Measurements from ENCODE around the gene NXPH3. TPM values are rescaled to one million over a fixed set of nuclear protein-coding genes. Genes with fewer than 3 reads are reported as not detected.
A peak's percentile ranks its signal among the peaks of the same experiment; 100 is the strongest.
"Not testable (repeated sequence)": the region's sequence is repeated elsewhere in the genome, so short reads cannot be mapped to it uniquely, and the experiment has no call there.

NXPH3 gene
- total RNA-seq, 2 donors from 2014 or later: 4.7 to 15.5 TPM

DNA sequence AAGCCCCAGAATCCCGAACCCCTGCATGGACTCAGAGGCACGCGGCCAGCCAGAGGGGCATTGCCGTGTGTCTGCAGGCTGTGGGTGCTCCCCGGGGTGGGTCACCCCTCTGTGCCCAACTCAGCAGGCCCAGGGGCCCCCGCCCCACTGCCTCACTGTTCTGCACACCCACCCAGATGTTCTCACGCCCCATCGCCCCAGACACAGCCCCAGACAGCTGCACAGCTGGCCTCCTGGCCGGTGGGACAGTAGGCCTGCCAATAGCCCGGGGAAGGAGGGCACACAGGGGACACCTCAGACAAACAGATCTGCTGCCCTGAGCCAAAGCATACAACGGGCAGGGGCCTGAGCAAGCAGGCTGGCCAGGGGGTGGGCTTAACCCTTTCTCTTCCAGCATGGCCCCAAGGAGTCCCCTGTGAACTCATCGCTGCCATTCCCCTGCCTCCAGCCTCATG is 27.6 kb upstream of the NXPH3 start:
- Histone ChIP-seq H3K4me3 (no peak overlapping the region), H3K27ac (peak overlapping the region in 1 of 2 donors; percentile 31), H3K27me3 (replicated peaks; ENCODE audit: insufficient read depth) (no peaks in the 10 kb centered on the region), H3K36me3 (no peaks in the 10 kb centered on the region), H3K4me1 (replicated peaks) (peaks cover 6% of the 10 kb centered on the region), H3K9me3 (no peaks in the 10 kb centered on the region)
- no peak for DNase-seq (ENCODE audit: low spot score)
- no peak for TF ChIP-seq POLR2AphosphoS5 (IDR thresholded peaks at IDR 0.05)
- no peak for TF ChIP-seq POLR2A (IDR thresholded peaks at IDR 0.05)
- intact Hi-C loops (cut with DNase I): no loop called here
- 40% methylated on average over 12 of the region's 12 CpGs for WGBS

DNA sequence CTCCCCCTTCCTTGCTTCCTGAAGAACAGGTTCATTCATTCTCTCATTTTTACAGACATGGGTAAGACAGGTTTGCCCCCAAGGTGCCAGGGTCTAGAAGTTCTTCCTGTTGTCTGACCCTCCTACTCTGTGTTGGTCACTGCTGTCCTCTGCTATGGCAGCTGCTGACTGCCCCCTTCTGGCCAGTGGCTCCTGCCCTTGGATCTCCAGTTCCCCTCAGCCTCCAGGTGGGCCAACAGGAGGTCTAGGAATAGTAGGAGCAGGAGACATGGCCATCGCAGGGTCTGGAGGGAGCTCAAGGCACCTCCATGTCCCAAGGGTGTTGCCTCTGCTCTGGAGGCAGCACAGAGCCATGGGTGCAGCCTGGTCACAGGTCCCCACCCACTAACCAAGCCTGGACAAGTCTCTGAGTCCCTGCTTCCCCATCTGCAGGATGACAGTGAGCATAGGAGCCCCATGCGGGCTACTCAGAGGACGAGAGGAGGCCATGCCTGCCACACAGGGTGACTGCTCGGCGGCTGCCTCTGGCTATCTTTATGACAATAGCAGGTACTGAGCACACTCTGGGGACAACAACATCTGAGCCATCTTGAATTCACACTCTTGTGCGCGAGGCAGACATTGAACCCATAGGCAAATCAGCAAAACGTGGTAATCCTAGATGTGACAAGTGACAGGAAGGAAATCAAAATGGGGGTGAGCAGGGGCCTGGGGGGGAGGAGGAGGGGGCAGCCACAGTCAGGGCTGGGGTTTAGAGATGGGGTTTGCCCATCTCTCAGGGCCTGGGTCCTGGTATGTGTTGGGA is 27.0 kb upstream of the NXPH3 start:
- no peaks in the 10 kb centered on the region for H3K36me3 ChIP-seq
- peaks cover 6% of the 10 kb centered on the region for H3K4me1 ChIP-seq (replicated peaks)
- H3K27me3 ChIP-seq (replicated peaks; ENCODE audit: insufficient read depth): no peaks in the 10 kb centered on the region
- no peak overlapping the region for H3K27ac ChIP-seq
- no peak for TF ChIP-seq POLR2AphosphoS5 (IDR thresholded peaks at IDR 0.05)
- TF ChIP-seq, protein P1, sequence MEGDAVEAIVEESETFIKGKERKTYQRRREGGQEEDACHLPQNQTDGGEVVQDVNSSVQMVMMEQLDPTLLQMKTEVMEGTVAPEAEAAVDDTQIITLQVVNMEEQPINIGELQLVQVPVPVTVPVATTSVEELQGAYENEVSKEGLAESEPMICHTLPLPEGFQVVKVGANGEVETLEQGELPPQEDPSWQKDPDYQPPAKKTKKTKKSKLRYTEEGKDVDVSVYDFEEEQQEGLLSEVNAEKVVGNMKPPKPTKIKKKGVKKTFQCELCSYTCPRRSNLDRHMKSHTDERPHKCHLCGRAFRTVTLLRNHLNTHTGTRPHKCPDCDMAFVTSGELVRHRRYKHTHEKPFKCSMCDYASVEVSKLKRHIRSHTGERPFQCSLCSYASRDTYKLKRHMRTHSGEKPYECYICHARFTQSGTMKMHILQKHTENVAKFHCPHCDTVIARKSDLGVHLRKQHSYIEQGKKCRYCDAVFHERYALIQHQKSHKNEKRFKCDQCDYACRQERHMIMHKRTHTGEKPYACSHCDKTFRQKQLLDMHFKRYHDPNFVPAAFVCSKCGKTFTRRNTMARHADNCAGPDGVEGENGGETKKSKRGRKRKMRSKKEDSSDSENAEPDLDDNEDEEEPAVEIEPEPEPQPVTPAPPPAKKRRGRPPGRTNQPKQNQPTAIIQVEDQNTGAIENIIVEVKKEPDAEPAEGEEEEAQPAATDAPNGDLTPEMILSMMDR (IDR thresholded peaks at IDR 0.05): peak in 3 of 4 experiments; percentile 35 to 78 (median 56)
- intact Hi-C loops (cut with DNase I): no loop called here
- no peak for DNase-seq (ENCODE audit: low spot score)
- H3K4me3 ChIP-seq: no peak overlapping the region
- no peaks in the 10 kb centered on the region for H3K9me3 ChIP-seq
- WGBS: 71% methylated on average over 6 of the region's 8 CpGs

DNA sequence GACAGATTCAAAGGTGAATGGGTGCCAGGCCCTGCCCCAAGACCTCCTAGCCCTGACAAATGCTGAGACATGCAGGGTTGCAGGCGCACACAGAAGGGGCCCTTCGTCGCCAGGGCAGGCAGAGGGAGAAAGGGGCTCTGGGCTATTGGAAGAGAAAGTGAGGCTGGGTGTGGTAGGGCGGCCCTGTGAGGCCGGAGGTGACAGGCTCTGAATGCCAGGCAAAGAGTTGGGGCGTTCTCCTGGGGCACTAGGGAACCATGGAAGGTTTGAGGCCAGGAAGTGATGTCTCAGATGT is 26.4 kb upstream of the NXPH3 start:
- intact Hi-C loops (cut with DNase I): no loop called here

DNA sequence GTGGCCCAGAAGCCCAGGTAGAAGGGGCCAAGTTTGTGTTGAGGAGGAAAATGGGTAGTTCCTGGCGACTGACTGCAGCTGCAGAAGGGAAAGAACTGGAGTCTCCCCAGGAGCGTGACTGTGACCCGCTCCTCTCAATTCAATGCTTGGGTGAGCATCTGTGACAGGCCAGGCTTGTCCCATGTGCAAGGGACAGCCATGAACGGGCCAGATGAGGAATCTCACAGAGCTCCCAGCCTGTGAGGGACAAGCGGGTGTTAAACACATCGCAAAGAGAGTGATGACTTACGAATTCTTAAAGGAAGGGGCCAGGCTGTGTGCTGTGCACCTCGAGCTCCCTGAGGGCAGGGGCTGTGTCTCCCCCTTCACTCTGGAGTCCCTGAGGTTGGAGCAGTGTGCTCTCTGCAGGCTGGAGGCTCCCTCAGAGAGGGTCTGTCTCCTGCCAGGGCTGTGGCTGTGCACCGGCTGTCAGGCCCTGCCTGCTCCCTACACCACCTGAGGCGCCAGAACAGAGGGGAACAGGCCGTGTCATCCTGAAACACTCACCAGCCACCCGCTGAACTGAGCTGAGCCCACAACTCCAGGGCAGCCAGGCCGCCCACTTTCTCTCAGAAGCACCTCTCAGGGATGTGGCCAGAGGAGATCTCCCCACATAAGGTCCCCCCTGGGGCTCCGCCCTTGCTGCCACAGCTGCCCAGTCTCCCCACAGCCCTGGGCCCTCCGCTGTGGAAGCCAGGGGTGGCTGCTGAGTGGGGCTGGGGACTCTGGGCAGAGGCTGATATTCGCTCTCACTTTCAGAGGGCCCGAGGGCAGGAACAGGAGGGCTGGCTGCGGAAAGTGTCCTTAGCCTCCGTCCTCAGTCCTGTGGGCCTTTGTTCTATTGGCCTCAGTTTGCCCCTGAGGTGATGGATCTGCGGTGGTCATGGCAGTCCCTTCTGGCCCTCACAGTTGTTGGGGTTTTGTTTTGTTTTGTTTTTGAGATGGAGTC is 25.7 kb upstream of the NXPH3 start:
- Histone ChIP-seq H3K9me3 (no peaks in the 10 kb centered on the region), H3K27ac (no peak overlapping the region), H3K4me1 (replicated peaks) (peaks cover 6% of the 10 kb centered on the region), H3K36me3 (no peaks in the 10 kb centered on the region), H3K27me3 (replicated peaks; ENCODE audit: insufficient read depth) (no peaks in the 10 kb centered on the region), H3K4me3 (no peak overlapping the region)
- no peak for DNase-seq (ENCODE audit: low spot score)
- TF ChIP-seq POLR2AphosphoS5 (IDR thresholded peaks at IDR 0.05): no peak
- TF ChIP-seq POLR2A (IDR thresholded peaks at IDR 0.05): no peak
- TF ChIP-seq, protein P1 (IDR thresholded peaks at IDR 0.05): no peak
- WGBS: 94% methylated on average over 17 of the region's 20 CpGs
- intact Hi-C loops (cut with DNase I): loop anchor here (10.0 kb wide), 2 partner anchors 145 to 235 kb away; no protein-coding TSS in a partner anchor

More for the DNA sequence above, 26.4 kb upstream of the NXPH3 start:
- Histone ChIP-seq H3K9me3 (no peaks in the 10 kb centered on the region), H3K36me3 (no peaks in the 10 kb centered on the region), H3K4me1 (replicated peaks) (peaks cover 6% of the 10 kb centered on the region), H3K27me3 (replicated peaks; ENCODE audit: insufficient read depth) (no peaks in the 10 kb centered on the region), H3K27ac (no peak overlapping the region), H3K4me3 (no peak overlapping the region)
- TF ChIP-seq, protein P1 (IDR thresholded peaks at IDR 0.05): no peak
- TF ChIP-seq POLR2A (IDR thresholded peaks at IDR 0.05): no peak
- TF ChIP-seq POLR2AphosphoS5 (IDR thresholded peaks at IDR 0.05): no peak
- DNase-seq (ENCODE audit: low spot score): no peak
- 97% methylated on average over 6 of the region's 6 CpGs for WGBS

DNA sequence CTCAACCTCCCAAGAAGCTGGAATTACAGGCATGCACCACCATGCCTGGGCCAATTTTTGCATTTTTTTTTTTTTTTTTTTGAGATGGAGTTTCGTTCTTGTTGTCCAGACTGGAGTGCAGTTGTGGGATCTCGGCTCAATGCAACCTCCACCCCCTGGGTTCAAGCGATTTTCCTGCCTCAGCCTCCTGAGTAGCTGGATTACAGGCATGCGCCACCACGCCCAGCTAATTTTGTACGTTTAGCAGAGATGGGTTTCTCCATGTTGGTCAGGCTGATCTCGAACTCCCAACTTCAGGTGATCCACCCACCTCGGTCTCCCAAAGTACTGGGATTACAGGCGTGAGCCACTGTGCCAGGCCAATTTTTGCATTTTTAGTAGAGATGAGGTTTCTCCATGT is 24.9 kb upstream of the NXPH3 start:
- DNase-seq (ENCODE audit: low spot score); H3K4me3 ChIP-seq; H3K27me3 ChIP-seq (replicated peaks; ENCODE audit: insufficient read depth); H3K4me1 ChIP-seq (replicated peaks); H3K36me3 ChIP-seq; H3K9me3 ChIP-seq; H3K27ac ChIP-seq: not testable (repeated sequence)
- intact Hi-C loops (cut with DNase I): loop anchor here (10.0 kb wide), 2 partner anchors 146 to 236 kb away; no protein-coding TSS in a partner anchor
- 98% methylated on average over 9 of the region's 9 CpGs for WGBS

All from prostate gland (tissue), 2 donors.